Stimulated activated naive CD8-positive, alpha-beta T cell treated with anti-CD3 and anti-CD28 coated beads, Interleukin-15, Interleukin-2, amounts not matched to agents 100 U/mL and 50 U/mL, for 24 hours (primary cell): ENCODE results near the gene GSTM2.
A peak's percentile ranks its signal among the peaks of the same experiment; 100 is the strongest.
"Not testable (repeated sequence)": the region's sequence is repeated elsewhere in the genome, so short reads cannot be mapped to it uniquely, and the experiment has no call there.

Experiments used
- ATAC-seq: fragments of 150-1000 bp; cut with Tn5 transposase; one replicate; pipeline ENCODE4 v1.10.0; 2021
- DNase-seq: peaks from one replicate; pipeline ENCODE4 v3.0.0; 2021

Gene GSTM2

DNA sequence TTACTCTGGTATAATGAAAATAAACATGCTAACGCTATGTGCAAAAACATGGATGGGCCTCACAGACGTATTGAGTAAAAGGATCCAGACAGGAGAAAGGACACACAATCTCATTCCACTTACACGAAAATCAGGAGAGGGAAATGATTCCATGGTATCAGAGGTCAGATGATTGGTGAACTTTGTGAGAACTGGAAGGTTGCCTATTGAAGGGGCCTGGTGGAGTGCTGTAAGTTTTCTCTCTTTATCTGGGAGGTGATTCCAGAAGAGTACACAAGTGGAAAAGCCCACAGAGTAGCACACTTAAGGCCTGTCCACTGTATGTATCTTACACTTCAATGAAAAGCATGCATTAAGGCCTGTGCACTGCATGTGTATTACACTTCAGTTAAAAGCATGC lies 9.6 kb downstream of the GSTM2 start:
- ATAC-seq (no peak), DNase-seq (no peak)

DNA sequence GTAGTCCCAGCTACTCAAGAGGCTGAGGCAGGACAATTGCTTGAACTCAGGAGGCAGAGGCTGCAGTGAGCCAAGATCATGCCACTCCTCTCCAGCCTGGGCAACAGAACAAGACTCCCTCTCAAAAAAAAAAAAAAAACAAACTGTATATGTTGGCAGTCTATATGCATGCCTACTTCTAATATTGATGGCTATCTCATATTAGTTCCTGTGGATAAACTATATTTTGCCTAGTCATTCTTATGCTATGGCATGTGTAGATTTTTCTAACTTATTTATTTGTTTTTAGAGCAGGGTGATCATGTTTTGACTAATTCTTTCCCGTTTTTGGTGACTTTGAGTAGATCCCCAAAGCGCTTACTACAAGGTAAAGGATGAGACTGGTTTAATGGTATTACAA lies 10.8 kb downstream of the GSTM2 start:
- not testable (repeated sequence) for DNase-seq, ATAC-seq

DNA sequence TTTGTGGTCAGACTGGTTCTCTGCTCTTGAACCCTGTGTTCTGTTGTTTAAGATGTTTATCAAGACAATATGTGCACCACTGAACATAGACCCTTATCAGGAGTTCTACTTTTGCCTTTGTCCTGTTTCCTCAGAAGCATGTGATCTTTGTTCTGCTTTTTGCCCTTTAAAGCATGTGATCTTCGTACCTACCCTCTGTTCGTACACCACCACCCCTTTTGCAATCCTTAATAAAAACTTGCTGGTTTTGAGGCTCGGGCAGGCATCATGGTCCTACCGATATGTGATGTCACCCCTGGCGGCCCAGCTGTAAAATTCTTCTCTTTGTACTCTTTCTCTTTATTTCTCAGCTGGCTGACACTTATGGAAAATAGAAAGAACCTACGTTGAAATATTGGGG lies 16.9 kb downstream of the GSTM2 start:
- DNase-seq, ATAC-seq: not testable (repeated sequence)

DNA sequence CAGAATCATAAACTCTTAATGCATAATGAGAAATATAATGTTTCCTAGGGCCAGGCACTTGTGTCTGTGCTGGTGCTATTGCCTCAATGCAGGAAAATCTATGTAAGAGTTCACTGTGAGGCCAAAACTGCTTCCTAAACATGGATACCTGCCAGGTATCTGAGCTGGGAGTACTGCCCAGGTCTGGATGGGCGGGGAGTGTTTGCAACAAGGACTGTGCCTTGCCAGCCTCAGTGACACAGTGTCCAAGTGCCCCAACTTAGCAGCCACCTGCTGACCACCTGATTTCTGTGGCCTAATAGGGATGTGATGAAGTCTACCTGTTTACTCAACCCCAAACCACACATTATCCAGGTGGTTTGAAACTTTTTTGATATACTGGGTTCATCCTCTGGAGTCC lies 17.5 kb downstream of the GSTM2 start:
- not testable (repeated sequence) for DNase-seq, ATAC-seq

DNA sequence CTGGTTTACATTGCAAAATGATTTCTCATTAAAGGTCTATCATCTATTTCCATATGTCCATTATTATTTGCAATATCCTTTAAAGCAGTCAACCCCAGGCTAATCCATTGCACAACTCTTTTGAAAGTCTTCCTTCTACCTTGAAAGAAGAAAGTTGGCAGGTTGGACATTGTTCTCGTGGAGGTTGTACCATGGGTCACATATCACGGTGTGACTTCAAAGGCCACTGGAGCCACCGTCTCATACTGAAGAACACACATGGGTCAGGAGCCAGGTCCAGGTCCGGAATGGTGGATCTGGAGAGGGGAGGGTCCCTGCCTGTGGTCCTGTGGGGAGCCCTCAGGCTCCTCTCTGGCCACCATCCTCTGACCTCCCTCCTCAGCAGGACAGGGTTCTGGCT lies 18.0 kb downstream of the GSTM2 start:
- not testable (repeated sequence) for ATAC-seq, DNase-seq

DNA sequence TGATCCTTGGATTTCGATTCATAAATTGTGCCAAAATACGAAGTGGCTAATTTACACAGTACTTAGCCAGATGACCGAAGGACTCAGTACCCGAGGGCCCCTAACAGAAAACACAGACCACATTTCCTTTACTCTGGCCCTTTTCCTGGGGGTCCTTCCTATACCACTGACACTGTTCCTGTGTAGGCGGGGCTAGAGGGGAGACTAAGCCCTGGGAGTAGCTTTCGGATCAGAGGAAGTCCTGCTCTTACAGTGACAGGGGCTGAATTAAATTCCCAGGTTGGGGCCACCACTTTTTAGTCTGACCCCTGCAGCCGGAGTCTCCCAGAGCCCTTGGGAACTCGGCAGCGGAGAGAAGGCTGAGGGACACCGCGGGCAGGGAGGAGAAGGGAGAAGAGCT lies 19.3 kb downstream of the GSTM2 start:
- DNase-seq, ATAC-seq: not testable (repeated sequence)

DNA sequence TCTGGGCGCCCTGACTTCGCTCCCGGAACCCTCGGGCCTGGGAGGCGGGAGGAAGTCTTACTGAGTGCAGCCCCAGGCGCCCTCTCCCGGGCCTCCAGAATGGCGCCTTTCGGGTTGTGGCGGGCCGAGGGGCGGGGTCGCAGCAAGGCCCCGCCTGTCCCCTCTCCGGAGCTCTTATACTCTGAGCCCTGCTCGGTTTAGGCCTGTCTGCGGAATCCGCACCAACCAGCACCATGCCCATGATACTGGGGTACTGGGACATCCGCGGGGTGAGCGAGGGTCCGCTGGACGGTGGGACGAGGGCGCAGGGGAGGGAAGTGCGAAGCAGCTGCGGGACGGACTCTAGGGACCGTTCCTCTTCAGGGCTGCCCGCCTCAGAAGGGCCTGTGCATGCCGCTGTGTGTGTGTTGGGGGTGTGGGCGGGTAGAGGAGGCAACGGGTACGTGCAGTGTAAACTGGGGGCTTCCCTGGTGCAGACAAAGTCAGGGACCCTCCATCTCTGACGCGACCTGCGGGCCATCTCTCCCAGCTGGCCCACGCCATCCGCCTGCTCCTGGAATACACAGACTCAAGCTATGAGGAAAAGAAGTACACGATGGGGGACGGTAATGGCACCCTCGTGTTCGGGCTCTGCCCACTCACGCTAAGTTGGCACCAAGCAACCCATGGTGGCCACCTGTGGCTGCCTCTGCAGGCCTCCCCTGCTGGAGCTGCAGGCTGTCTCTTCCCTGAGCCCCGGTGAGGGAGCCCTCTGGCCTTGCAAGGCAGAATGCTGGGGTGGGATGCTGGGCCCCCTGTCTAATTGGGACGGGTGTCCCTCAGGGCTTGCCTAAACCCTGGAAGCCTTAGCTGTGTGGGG lies 20.0 kb downstream of the GSTM2 start, which contains the start of gene GSTM1:
GSTM1 (plus strand) TSS at position 177 of the 859 bp plus-strand sequence; CDS start at position 234, 57 bp downstream.
- DNase-seq (peak; percentile 77), ATAC-seq (peak; percentile 100)

DNA sequence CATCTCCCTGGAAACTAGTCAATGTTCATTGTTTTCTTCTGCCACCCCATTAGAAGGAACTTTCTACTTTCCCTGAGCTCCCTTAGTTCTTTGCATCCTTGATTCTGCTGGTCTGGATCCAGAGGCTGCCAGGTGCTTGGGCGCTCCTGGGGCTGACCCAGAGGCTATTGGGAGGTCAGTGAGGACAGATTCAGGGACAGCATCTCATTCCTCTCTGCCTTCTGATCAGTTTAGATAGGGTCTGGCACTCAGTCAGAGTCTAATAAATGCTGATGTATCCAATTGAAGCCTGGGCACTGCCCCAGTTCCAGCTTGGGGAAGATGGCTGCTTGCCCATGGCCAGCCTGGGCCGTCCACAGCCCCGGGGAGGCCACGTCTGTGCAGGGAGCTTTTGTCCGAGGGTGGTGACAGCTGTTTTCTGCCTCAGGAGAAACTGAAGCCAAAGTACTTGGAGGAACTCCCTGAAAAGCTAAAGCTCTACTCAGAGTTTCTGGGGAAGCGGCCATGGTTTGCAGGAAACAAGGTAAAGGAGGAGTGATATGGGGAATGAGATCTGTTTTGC lies 22.1 kb downstream of the GSTM2 start:
- no peak for ATAC-seq
- no peak for DNase-seq

DNA sequence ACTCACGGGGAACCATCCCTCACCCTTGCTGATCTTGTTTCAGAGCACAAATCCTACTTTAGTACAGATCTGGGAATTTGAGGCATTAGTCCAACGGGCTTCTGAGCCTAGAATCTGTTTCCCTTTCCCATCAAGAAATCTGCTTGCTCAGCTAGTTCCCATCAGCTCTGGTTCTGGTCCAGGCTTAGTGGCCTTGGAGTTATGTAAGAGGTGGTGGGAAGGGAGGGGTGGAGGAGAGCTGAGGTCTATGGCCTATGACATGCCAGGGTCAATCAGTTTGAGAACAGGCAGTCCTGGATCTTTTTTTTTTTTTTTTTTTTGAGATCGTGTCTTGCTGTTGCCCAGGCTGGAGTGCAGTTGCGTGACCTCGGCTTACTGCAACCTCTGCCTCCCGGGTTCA lies 23.9 kb downstream of the GSTM2 start:
- ATAC-seq (no peak), DNase-seq (no peak)

DNA sequence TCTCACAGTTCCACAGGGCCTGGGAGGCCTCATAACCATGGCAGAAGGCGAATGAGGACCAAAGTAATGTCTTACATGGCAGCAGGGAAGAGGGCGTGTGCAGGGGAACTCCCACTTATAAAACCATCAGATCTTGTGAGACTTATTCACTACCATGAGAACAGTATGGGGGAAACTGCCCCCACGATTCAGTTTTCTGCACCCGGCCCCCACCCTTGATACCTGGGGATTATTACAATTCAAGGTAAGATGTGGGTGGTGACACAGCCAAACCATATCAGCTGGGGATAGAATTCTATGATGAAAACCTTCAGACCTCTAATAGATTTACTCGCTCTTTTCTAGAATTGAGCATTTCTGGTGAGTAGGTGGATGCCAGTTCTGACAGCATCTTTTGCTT lies 26.5 kb downstream of the GSTM2 start:
- not testable (repeated sequence) for DNase-seq, ATAC-seq

DNA sequence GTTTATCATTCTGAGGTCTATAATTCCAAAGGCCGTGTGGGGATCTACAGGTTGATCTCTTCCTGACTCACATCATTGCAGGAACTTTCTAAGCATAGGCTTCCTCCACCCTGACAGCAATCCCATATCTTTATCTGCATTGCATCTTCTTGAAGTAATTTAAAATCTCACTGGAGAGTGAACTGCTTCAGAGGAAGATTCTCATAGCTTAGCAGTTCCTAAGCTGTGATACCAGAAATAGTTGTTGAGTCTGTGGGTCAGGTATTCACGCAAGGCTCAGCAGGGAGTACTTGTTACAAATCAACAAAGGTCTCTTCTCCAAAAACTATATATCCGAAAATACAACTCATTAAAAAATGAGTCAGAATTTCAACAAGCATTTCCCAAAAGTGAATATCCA lies 27.3 kb downstream of the GSTM2 start:
- ATAC-seq, DNase-seq: not testable (repeated sequence)

DNA sequence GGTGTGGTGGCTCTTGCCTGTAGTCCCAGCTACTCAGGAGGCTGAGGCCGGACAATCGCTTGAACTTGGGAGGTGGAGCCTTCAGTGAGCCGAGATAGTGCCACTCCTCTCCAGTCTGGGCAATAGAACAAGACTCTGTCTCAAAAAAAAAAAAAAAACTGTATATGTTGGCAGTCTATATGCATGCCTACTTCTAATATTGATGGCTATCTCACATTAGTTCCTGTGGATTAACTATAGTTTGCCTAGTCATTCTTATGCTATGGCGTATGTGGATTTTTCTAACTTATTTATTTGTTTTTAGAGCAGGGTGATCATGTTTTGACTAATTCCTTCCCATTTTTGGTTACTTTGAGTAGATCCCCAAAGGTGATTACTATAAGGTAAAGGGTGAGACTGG lies 29.2 kb downstream of the GSTM2 start:
- ATAC-seq: no peak
- no peak for DNase-seq

DNA sequence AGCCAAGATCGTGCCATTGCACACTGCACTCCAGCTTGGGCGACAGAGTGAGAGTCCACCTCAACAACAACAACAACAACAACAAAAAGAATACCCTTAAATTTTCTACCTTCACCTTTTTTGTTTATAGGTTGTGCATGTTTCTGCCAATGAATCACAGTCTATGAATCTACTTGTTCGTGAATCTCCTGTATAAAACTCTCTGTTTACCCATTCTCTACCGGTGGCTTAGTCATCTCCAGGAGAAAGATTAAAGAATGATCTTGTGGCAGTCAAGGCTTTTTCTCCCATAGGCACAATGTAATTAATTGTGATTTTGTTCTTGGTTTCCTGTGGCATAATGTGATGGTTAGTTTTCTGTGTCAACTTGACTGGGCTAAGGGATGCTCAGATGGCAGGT lies 30.0 kb downstream of the GSTM2 start:
- DNase-seq, ATAC-seq: not testable (repeated sequence)

DNA sequence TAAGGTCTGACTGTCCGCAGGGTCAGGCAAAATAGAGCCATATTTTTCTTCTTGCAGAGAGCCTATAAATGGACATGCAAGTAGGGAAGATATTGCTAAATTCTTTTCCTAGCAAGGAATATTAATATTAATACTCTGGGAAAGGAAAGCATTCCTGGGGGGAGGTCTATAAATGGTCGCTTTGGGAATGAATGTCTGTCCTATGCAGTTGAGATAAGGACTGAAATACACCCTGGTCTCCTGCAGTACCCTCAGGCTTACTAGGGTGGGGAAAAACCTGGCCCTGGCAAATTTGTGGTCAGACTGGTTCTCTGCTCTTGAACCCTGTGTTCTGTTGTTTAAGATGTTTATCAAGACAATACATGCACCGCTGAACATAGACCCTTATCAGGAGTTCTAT lies 35.1 kb downstream of the GSTM2 start:
- not testable (repeated sequence) for ATAC-seq, DNase-seq

DNA sequence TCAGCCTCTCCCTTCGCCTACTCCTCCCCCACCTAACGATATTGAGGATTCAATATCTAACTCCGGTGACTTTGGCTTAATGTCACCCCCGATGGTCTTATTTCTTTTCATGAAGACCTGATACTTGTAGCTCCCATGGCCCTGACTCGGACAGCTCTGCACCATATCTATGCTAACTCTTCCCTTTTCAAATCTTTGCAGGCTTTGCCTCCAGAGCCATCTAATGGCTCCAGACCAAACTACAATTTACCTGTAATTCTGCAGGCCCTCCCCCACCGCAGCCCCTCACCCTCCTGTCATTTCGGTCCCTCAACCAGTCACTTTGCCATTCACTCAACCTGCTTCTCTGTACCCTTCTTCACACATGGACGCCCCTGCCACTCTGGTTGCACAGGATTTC lies 36.3 kb downstream of the GSTM2 start:
- no peak for DNase-seq
- ATAC-seq: no peak

DNA sequence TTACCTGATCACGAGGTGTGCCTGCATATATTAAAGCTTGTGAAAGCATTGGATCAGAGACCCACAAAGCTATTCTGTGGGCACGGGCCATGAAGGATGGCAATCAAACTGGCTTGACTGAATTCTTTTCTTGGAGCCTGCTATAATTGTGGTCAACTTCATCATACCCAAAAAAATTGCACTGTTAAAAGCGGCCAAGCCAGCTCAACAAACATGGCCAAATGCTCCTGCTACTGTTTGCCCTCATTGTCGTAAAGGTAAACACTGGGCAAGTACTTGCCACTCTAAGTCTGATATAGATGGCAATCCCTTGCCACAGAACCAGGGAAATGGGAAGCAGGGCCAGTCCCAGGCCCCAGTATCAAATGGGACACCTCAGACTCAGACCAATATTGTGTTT lies 37.6 kb downstream of the GSTM2 start:
- DNase-seq (no peak), ATAC-seq (no peak)

DNA sequence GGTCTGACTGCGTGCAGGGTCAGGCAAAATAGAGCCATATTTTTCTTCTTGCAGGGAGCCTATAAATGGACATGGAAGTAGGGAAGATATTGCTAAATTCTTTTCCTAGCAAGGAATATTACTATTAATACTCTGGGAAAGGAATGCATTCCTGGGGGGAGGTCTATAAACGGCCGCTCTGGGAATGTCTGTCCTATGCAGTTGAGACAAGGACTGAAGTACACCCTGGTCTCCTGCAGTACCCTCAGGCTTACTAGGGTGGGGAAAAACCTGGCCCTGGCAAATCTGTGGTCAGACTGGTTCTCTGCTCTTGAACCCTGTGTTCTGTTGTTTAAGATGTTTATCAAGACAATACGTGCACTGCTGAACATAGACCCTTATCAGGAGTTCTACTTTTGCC lies 41.1 kb downstream of the GSTM2 start:
- not testable (repeated sequence) for DNase-seq, ATAC-seq

DNA sequence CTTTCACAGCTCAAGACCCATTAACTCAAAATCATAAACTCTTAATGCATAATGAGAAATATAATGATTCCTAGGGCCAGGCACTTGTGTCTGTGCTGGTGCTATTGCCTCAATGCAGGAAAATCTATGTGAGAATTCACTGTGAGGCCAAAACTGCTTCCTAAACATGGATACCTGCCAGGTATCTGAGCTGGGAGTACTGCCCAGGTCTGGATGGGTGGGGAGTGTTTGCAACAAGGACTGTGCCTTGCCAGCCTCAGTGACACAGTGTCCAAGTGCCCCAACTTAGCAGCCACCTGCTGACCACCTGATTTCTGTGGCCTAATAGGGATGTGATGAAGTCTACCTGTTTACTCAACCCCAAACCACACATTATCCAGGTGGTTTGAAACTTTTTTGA lies 42.0 kb downstream of the GSTM2 start:
- not testable (repeated sequence) for DNase-seq, ATAC-seq

DNA sequence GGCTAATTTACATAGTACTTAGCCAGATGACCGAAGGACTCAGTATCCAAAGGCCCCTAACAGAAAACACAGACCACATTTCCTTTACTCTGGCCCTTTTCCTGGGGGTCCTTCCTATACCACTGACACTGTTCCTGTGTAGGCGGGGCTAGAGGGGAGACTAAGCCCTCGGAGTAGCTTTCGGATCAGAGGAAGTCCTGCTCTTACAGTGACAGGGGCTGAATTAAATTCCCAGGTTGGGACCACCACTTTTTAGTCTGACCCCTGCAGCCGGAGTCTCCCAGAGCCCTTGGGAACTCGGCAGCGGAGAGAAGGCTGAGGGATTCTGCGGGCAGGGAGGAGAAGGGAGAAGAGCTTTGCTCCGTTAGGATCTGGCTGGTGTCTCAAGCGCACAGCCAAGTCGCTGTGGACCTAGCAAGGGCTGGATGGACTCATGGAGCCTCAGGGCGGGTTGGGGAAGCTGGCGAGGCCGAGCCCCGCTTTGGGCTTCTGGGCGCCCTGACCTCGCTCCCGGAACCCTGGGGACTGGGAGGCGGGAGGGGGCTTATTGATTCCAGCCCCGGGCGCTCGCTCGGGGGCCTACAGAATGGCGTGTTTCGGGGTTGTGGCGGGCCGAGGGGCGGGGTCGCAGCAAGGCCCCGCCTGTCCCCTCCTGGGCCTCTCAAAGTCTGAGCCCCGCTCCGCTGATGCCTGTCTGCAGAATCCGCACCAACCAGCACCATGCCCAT lies 43.9 kb downstream of the GSTM2 start, which contains the start of gene GSTM5:
GSTM5 (plus strand) TSS at position 659 of the 728 bp plus-strand sequence; CDS start at position 721, 62 bp downstream.
- DNase-seq: not testable (repeated sequence)
- ATAC-seq: peak; percentile 40

DNA sequence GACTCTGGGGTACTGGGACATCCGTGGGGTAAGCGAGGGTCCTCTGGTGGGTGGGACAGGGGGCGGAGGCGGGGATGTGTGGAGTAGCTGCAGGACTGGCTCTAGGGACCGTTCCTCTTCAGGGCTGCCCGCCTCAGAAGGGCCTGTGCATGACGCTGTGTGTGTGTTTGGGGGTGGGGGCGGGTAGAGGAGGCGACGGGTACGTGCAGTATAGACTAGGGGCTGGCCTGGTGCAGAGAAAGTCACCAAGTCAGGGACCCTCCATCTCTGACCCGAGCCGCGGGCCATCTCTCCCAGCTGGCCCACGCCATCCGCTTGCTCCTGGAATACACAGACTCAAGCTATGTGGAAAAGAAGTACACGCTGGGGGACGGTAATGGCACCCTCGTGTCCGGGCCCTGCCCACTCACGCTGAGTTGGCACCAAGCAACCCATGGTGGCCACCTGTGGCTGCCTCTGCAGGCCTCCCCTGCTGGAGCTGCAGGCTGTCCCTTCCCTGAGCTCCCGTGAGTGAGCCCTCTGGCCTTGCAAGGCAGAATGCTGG lies 44.5 kb downstream of the GSTM2 start:
- ATAC-seq (peak; percentile 14), DNase-seq (no peak)

DNA sequence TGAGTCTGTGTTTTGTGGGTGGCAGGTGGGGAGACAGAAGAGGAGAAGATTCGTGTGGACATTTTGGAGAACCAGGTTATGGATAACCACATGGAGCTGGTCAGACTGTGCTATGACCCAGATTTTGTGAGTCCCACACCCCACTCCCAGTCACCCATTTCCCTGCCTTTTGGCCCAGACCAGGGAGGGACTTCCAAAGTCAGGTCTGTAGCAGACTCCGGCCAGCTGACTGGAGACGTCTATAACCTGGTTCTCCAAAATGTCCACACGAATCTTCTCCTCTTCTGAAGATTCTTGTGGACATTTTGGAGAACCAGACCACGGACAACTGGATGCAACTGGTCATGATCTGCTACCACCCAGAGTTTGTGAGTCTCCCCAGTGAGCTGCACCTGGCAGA lies 45.8 kb downstream of the GSTM2 start:
- DNase-seq: no peak
- no peak for ATAC-seq

DNA sequence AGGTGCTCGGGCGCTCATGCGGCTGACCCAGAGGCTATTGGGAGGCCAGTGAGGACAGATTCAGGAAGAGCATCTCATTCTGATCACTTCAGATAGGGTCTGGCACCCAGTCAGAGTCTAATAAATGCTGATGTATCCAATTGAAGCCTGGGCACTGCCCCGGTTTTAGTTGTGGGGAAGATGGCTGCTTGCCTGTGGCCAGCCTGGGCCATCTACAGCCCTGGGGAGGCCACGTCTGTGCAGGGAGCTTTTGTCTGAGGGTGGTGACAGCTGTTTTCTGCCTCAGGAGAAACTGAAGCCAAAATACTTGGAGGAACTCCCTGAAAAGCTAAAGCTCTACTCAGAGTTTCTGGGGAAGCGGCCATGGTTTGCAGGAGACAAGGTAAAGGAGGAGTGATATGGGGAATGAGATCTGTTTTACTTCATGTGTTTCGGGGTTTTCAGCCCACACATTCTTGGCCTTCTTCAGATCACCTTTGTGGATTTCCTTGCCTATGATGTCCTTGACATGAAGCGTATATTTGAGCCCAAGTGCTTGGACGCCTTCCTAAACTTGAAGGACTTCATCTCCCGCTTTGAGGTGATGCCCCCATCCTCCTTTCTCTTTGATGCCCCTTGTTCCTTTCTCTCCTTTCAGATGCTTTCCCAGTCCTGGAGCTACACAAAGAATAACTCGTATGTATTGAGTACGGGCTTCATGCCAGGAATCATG lies 47.0 kb downstream of the GSTM2 start:
- no peak for DNase-seq
- ATAC-seq: no peak
